ENCODE results near the gene FAM3C.

DNA sequence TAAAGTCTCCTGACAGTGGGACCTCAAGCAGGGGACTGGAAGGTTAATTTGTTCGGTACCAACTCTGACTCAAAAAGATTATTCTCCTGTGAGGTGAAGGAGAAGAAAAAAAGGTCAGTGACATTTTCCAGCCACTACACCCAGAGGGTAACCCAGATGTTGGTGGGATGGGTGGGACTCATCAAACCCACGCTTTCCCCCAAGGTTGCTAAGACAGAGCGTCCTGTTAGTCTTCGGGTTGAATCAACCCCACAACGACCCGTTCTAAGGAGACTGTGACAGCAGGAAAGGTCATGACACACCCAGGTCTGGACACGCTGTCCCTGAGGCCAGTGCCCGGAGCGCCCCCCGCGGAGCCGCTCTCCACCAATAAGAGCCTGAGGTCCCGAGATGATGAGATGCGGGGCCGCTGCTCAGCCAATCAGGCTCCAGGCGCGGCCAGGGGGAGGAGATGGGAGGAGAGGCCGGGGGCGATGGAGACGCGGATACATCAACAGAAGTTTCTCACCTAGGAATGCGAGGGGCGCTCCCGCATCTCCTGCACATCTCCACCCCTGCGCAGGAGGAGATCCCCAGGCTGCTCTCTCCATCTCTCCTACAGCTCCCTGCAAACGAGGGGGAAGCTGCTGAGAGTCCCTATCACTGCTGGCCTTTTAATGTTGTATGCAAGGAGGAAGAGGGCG is 67.5 kb downstream of the FAM3C start, which contains the start of gene WNT16:
- TF ChIP-seq POLR2A (IDR thresholded peaks at IDR 0.05), result no peak
- TF ChIP-seq, protein P1, sequence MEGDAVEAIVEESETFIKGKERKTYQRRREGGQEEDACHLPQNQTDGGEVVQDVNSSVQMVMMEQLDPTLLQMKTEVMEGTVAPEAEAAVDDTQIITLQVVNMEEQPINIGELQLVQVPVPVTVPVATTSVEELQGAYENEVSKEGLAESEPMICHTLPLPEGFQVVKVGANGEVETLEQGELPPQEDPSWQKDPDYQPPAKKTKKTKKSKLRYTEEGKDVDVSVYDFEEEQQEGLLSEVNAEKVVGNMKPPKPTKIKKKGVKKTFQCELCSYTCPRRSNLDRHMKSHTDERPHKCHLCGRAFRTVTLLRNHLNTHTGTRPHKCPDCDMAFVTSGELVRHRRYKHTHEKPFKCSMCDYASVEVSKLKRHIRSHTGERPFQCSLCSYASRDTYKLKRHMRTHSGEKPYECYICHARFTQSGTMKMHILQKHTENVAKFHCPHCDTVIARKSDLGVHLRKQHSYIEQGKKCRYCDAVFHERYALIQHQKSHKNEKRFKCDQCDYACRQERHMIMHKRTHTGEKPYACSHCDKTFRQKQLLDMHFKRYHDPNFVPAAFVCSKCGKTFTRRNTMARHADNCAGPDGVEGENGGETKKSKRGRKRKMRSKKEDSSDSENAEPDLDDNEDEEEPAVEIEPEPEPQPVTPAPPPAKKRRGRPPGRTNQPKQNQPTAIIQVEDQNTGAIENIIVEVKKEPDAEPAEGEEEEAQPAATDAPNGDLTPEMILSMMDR (IDR thresholded peaks at IDR 0.05), result no peak
